ENCODE results near the gene PAX8.
"Not testable (repeated sequence)": the region's sequence is repeated elsewhere in the genome, so short reads cannot be mapped to it uniquely, and the experiment has no call there.

Gene PAX8

GRCh38 chr2:113311191-113311590 is 32.5 kb upstream of the PAX8 start:
- not testable (repeated sequence) for DNase-seq (ENCODE audit: low read depth, low spot score); H3K27me3 ChIP-seq (ENCODE audit: insufficient read depth, insufficient read length); H3K4me3 ChIP-seq (ENCODE audit: insufficient read length, low read depth); H3K4me1 ChIP-seq (ENCODE audit: insufficient read depth, insufficient read length); H3K9ac ChIP-seq (ENCODE audit: insufficient read length, low read depth); H3K9me3 ChIP-seq (ENCODE audit: insufficient read depth, low read length); H3K36me3 ChIP-seq (ENCODE audit: insufficient read depth, insufficient read length, low read length)

DNA sequence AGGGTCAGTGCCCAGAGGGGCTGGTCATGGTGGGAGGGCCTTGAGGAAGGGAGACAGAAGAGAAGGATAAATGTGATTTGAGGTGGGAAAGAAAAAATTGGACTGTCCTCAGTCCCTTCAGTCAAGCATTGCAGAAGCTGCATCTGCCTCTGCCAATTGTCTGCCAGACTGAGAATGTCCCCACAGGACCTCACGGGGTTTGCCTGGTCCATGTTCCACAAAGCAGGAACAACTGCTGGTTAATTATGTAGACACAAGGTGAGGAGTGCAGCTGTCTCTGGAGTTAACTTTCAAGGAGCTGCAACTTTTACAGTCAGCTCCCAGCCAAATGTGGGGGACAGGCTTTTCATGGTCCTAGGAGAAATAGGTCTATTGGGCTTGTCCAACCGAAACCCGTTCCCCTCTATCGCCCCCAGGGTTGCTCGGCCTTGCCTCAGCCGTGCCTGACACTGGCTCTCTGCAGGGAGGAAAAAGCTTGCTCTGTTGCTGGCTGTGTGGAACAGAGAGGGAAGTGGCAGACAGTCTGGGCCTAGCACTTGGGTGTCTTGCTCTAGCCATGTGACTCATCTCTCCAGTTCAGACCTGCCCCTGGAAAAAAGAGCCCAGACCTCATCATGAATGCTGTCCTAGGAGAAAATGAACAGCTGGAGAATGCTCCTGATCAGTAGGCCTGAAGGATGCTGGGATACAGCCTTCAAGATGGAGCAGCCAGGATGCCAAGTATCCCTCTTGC is 31.1 kb upstream of the PAX8 start:
- TF ChIP-seq YY1 (IDR thresholded peaks at IDR 0.05; ENCODE audit: insufficient read depth, insufficient read length) = no peak
- no peak overlapping the region for H3K4me3 ChIP-seq (ENCODE audit: insufficient read length, low read depth)
- no peaks in the 10 kb centered on the region for H3K27me3 ChIP-seq (ENCODE audit: insufficient read depth, insufficient read length)
- DNase-seq (ENCODE audit: low read depth, low spot score) = no peak
- H3K36me3 ChIP-seq (ENCODE audit: insufficient read depth, insufficient read length, low read length) = no peaks in the 10 kb centered on the region
- H3K9ac ChIP-seq (ENCODE audit: insufficient read length, low read depth) = no peak overlapping the region
- no peaks in the 10 kb centered on the region for H3K9me3 ChIP-seq (ENCODE audit: insufficient read depth, low read length)
- peaks cover 3% of the 10 kb centered on the region for H3K4me1 ChIP-seq (ENCODE audit: insufficient read depth, insufficient read length)

GRCh38 chr2:113308784-113309183 is 30.1 kb upstream of the PAX8 start:
- not testable (repeated sequence) for H3K9ac ChIP-seq (ENCODE audit: insufficient read length, low read depth)

GRCh38 chr2:113306207-113306606 is 27.5 kb upstream of the PAX8 start:
- H3K9ac ChIP-seq (ENCODE audit: insufficient read length, low read depth); H3K4me1 ChIP-seq (ENCODE audit: insufficient read depth, insufficient read length); H3K4me3 ChIP-seq (ENCODE audit: insufficient read length, low read depth); H3K9me3 ChIP-seq (ENCODE audit: insufficient read depth, low read length); DNase-seq (ENCODE audit: low read depth, low spot score); H3K36me3 ChIP-seq (ENCODE audit: insufficient read depth, insufficient read length, low read length); H3K27me3 ChIP-seq (ENCODE audit: insufficient read depth, insufficient read length): not testable (repeated sequence)

More at GRCh38 chr2:113308784-113309183, 30.1 kb upstream of the PAX8 start:
- H3K4me1 ChIP-seq (ENCODE audit: insufficient read depth, insufficient read length); DNase-seq (ENCODE audit: low read depth, low spot score); H3K36me3 ChIP-seq (ENCODE audit: insufficient read depth, insufficient read length, low read length); H3K9me3 ChIP-seq (ENCODE audit: insufficient read depth, low read length); H3K27me3 ChIP-seq (ENCODE audit: insufficient read depth, insufficient read length); H3K4me3 ChIP-seq (ENCODE audit: insufficient read length, low read depth): not testable (repeated sequence)

- not testable (repeated sequence) for H3K9me3 ChIP-seq (ENCODE audit: insufficient read depth, low read length); H3K27me3 ChIP-seq (ENCODE audit: insufficient read depth, insufficient read length); H3K36me3 ChIP-seq (ENCODE audit: insufficient read depth, insufficient read length, low read length); H3K4me3 ChIP-seq (ENCODE audit: insufficient read length, low read depth); H3K9ac ChIP-seq (ENCODE audit: insufficient read length, low read depth); DNase-seq (ENCODE audit: low read depth, low spot score); H3K4me1 ChIP-seq (ENCODE audit: insufficient read depth, insufficient read length)
Measured at GRCh38 chr2:113305749-113306148, 27.0 kb upstream of the PAX8 start.

DNA sequence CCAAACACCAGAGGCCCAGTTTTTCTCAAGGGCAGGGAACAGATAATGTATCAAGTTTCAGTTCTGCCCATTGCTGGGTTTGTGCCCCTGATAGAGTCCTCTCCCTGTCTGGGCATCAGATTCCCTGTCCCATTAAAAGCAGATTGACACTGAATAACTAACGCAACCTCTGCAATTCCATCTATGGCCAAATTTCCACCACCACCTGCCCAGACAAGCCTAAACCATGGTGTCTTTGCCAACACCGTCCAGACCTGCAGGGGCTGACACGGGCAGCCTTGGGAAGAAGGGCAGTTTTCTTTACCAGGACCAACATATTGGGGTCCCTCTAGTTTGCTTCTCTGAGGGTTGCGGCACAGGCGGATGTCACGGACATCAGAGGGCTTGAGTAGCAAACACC is 26.4 kb upstream of the PAX8 start:
- no peaks in the 10 kb centered on the region for H3K36me3 ChIP-seq (ENCODE audit: insufficient read depth, insufficient read length, low read length)
- peaks cover 3% of the 10 kb centered on the region for H3K4me1 ChIP-seq (ENCODE audit: insufficient read depth, insufficient read length)
- TF ChIP-seq ZNF274 (IDR thresholded peaks at IDR 0.05; ENCODE audit: low read depth, low read length) (no peak), YY1 (IDR thresholded peaks at IDR 0.05; ENCODE audit: insufficient read depth, insufficient read length) (no peak), SUZ12 (IDR thresholded peaks at IDR 0.05; ENCODE audit: extremely low read depth, insufficient read depth, insufficient read length) (no peak)
- H3K27me3 ChIP-seq (ENCODE audit: insufficient read depth, insufficient read length) = no peaks in the 10 kb centered on the region
- no peaks in the 10 kb centered on the region for H3K9me3 ChIP-seq (ENCODE audit: insufficient read depth, low read length)
- no peak overlapping the region for H3K4me3 ChIP-seq (ENCODE audit: insufficient read length, low read depth)
- no peak for DNase-seq (ENCODE audit: low read depth, low spot score)
- no peak overlapping the region for H3K9ac ChIP-seq (ENCODE audit: insufficient read length, low read depth)

DNA sequence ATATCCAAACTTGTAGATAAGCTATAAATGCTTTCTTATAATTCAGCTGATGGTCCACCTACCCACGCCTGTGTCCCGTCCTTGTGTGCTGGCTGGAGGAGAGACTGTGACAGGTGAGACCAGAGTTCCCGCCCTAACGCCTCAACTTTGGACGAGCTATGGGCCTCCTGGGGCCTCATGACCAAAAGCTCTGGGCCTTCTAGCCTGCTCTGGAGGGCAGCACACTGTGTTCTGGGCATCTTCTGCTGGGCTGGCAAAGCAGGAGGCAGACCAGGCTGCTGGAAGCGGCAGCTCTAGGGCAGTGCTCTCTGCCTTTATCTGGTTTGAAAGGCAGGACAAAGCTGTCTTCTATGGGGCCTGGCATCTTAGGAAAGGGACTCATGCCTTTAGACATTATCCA is 26.0 kb upstream of the PAX8 start:
- Histone ChIP-seq H3K36me3 (ENCODE audit: insufficient read depth, insufficient read length, low read length) (no peaks in the 10 kb centered on the region), H3K4me3 (ENCODE audit: insufficient read length, low read depth) (no peak overlapping the region), H3K4me1 (ENCODE audit: insufficient read depth, insufficient read length) (peaks cover 3% of the 10 kb centered on the region), H3K9ac (ENCODE audit: insufficient read length, low read depth) (no peak overlapping the region), H3K27me3 (ENCODE audit: insufficient read depth, insufficient read length) (no peaks in the 10 kb centered on the region), H3K9me3 (ENCODE audit: insufficient read depth, low read length) (no peaks in the 10 kb centered on the region)
- no peak for DNase-seq (ENCODE audit: low read depth, low spot score)
- TF ChIP-seq SUZ12 (IDR thresholded peaks at IDR 0.05; ENCODE audit: extremely low read depth, insufficient read depth, insufficient read length) (no peak), YY1 (IDR thresholded peaks at IDR 0.05; ENCODE audit: insufficient read depth, insufficient read length) (no peak), ZNF274 (IDR thresholded peaks at IDR 0.05; ENCODE audit: low read depth, low read length) (no peak)

GRCh38 chr2:113302216-113302980 is 23.7 kb upstream of the PAX8 start:
- H3K27me3 ChIP-seq (ENCODE audit: insufficient read depth, insufficient read length); H3K9ac ChIP-seq (ENCODE audit: insufficient read length, low read depth); H3K4me1 ChIP-seq (ENCODE audit: insufficient read depth, insufficient read length); H3K36me3 ChIP-seq (ENCODE audit: insufficient read depth, insufficient read length, low read length); H3K9me3 ChIP-seq (ENCODE audit: insufficient read depth, low read length); DNase-seq (ENCODE audit: low read depth, low spot score); H3K4me3 ChIP-seq (ENCODE audit: insufficient read length, low read depth): not testable (repeated sequence)
